ENCODE results near the gene TFIP11.

DNA sequence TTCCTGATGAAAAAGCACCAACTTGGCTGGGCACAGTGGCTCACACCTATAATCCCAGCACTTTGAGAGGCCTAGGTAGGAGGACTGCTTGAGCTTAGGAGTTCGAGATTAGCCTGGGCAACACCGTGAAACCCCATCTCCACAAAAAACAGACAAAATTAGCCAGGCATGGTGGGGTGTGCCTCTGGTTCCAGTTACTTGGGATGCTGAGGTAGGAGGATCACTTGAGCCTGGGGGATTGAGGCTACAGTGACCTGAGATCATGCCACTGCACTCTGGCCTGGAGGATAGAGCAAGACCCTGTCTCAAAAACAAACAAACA lies 31.7 kb downstream of the TFIP11 start:
- TF ChIP-seq, protein P1, sequence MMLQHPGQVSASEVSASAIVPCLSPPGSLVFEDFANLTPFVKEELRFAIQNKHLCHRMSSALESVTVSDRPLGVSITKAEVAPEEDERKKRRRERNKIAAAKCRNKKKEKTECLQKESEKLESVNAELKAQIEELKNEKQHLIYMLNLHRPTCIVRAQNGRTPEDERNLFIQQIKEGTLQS (IDR thresholded peaks at IDR 0.05): no peak
- TF ChIP-seq RAD21 (IDR thresholded peaks at IDR 0.05) (no peak), ZBTB33 (IDR thresholded peaks at IDR 0.05) (no peak), TAF1 (conservative IDR thresholded peaks at IDR 0.05) (no peak), JUND (IDR thresholded peaks at IDR 0.05) (no peak), NR2F2 (IDR thresholded peaks at IDR 0.05) (no peak), HNF4G (IDR thresholded peaks at IDR 0.05) (no peak), YY1 (IDR thresholded peaks at IDR 0.05) (no peak), SP1 (IDR thresholded peaks at IDR 0.05) (no peak), HNF4A (conservative IDR thresholded peaks at IDR 0.05) (no peak), GABPA (IDR thresholded peaks at IDR 0.05 in 1 of 2, conservative IDR thresholded peaks at IDR 0.05 in 1 of 2) (no peak)
- TF ChIP-seq, protein P2, sequence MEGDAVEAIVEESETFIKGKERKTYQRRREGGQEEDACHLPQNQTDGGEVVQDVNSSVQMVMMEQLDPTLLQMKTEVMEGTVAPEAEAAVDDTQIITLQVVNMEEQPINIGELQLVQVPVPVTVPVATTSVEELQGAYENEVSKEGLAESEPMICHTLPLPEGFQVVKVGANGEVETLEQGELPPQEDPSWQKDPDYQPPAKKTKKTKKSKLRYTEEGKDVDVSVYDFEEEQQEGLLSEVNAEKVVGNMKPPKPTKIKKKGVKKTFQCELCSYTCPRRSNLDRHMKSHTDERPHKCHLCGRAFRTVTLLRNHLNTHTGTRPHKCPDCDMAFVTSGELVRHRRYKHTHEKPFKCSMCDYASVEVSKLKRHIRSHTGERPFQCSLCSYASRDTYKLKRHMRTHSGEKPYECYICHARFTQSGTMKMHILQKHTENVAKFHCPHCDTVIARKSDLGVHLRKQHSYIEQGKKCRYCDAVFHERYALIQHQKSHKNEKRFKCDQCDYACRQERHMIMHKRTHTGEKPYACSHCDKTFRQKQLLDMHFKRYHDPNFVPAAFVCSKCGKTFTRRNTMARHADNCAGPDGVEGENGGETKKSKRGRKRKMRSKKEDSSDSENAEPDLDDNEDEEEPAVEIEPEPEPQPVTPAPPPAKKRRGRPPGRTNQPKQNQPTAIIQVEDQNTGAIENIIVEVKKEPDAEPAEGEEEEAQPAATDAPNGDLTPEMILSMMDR (IDR thresholded peaks at IDR 0.05; ENCODE audit: low read depth, low read length, missing input control): no peak
- TF ChIP-seq, protein P3, sequence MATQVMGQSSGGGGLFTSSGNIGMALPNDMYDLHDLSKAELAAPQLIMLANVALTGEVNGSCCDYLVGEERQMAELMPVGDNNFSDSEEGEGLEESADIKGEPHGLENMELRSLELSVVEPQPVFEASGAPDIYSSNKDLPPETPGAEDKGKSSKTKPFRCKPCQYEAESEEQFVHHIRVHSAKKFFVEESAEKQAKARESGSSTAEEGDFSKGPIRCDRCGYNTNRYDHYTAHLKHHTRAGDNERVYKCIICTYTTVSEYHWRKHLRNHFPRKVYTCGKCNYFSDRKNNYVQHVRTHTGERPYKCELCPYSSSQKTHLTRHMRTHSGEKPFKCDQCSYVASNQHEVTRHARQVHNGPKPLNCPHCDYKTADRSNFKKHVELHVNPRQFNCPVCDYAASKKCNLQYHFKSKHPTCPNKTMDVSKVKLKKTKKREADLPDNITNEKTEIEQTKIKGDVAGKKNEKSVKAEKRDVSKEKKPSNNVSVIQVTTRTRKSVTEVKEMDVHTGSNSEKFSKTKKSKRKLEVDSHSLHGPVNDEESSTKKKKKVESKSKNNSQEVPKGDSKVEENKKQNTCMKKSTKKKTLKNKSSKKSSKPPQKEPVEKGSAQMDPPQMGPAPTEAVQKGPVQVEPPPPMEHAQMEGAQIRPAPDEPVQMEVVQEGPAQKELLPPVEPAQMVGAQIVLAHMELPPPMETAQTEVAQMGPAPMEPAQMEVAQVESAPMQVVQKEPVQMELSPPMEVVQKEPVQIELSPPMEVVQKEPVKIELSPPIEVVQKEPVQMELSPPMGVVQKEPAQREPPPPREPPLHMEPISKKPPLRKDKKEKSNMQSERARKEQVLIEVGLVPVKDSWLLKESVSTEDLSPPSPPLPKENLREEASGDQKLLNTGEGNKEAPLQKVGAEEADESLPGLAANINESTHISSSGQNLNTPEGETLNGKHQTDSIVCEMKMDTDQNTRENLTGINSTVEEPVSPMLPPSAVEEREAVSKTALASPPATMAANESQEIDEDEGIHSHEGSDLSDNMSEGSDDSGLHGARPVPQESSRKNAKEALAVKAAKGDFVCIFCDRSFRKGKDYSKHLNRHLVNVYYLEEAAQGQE (IDR thresholded peaks at IDR 0.05): no peak
- TF ChIP-seq, protein P4, sequence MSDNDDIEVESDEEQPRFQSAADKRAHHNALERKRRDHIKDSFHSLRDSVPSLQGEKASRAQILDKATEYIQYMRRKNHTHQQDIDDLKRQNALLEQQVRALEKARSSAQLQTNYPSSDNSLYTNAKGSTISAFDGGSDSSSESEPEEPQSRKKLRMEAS (IDR thresholded peaks at IDR 0.05): no peak

Measured in liver (tissue), 3 donors.